Body of pancreas (tissue), 4 donors: ENCODE data around the gene PFDN1.

Experiments used
- POLR2A ChIP-seq, 3 donors: fragments of 450-650 bp; IDR thresholded peaks; one replicate each; pipeline ENCODE4 v1.6.1; 2016; ENCODE audit warnings: antibody characterized with exemption in 3 of 3, mild to moderate bottlenecking in 2 of 3
- TF ChIP-seq, protein P1 (sequence below), 7 experiments: fragments of 450-650 bp in 4 of 7; fragments of 200-600 bp in 3 of 7; sonication (generic) in 3 of 7; IDR thresholded peaks; one replicate each; pipeline ENCODE4 v1.5.1; 2016 to 2019; ENCODE audit warnings: antibody characterized with exemption in 7 of 7

DNA sequence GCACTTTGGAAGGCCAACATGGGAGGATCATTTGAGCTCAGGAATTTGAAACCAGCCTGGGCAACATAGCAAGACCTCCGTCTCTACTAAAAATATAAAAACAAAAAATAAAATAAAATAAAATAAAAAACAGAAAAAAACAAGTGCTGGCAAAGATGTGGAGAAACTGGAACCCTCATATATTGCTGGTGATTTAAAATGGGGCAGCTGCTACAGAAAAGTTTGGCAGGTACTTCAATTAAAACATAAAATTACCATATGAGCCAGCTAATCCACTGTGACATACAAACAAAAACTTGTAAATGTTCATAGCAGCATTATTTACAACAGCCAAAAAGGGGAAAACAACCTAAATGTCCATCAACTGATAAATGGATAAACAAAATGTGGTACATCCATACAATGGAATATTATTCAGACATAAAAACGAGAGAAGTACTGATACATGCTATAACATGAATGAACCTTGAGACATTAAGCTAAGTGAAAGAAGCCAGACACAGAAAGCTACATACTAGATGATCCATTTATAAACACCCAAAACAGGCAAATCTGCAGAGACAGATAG lies 42.7 kb downstream of the PFDN1 start:
- TF ChIP-seq, protein P1, sequence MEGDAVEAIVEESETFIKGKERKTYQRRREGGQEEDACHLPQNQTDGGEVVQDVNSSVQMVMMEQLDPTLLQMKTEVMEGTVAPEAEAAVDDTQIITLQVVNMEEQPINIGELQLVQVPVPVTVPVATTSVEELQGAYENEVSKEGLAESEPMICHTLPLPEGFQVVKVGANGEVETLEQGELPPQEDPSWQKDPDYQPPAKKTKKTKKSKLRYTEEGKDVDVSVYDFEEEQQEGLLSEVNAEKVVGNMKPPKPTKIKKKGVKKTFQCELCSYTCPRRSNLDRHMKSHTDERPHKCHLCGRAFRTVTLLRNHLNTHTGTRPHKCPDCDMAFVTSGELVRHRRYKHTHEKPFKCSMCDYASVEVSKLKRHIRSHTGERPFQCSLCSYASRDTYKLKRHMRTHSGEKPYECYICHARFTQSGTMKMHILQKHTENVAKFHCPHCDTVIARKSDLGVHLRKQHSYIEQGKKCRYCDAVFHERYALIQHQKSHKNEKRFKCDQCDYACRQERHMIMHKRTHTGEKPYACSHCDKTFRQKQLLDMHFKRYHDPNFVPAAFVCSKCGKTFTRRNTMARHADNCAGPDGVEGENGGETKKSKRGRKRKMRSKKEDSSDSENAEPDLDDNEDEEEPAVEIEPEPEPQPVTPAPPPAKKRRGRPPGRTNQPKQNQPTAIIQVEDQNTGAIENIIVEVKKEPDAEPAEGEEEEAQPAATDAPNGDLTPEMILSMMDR (IDR thresholded peaks at IDR 0.05), result no peak
- no peak for TF ChIP-seq POLR2A (IDR thresholded peaks at IDR 0.05)
